Measurements from ENCODE around the gene C19orf73.

Gene C19orf73

DNA sequence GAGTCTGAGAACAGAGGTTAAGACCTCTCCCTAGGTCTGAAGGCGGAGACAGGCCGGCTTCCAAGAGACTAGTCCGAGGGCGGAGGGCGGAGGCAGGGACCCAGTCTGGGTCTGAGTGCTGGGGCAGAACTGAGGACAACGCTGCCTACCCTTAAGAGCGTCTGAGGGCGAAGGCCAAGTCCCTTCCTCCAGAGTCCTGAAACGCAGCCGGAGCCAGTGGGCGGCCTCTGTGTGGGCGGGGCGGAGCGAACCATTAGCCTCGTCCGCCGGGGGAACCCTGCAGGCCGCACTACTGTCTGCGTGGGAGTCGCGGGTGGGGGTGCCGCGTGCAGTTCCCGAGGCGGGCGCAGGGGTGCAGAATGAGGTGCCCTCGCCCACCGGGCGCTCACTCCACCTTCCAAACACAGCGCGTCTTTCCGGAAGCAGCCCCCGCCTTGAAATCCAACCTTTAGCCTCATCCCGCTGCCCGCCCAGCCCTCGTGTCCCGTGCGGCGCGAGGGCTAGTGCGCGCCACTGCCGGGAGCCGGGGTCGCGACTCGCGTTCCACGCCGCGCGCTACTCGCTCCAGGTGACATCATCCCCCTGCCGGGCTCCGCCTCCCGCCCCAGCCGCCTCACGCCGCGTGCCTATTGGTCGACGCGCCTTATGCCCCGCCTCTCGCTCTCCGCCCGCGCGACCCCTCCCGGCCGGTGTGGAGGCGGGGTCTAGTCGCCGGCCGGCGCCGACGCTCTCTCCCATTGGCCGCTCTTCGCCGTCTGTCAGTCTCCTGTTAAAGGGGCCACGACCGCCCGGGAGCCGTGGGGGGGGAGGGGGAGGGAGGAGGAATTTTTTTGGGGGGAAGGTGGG, at the start of gene C19orf73:
Gene C19orf73, minus strand, starts transcription at position 579 of the 846 bp plus-strand sequence. Its CDS starts 121 bp downstream, at position 458.
- DNase-seq (ENCODE audit: low read depth in 2 of 3, low spot score in 1 of 3): peak; percentile 90 to 94 (median 92)

DNA sequence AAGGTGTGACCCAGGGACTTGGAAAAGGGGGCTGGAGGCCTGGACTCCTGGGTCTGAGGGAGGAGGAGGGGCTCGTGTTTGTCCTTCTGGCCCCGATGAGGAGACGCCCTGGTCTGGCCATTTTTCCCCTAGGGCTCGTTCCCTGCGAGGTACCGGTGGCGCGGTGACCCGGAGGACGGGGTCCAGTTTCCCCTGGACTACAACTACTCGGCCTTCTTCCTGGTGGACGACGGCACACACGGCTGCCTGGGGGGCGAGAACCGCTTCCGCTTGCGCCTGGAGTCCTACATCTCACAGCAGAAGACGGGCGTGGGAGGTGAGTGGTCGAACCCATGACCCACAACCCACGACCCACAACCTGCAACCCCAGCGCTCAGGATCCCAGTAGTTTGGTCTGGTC, 49.5 kb upstream of the C19orf73 start:
- no peak for DNase-seq (ENCODE audit: low read depth in 2 of 3, low spot score in 1 of 3)

DNA sequence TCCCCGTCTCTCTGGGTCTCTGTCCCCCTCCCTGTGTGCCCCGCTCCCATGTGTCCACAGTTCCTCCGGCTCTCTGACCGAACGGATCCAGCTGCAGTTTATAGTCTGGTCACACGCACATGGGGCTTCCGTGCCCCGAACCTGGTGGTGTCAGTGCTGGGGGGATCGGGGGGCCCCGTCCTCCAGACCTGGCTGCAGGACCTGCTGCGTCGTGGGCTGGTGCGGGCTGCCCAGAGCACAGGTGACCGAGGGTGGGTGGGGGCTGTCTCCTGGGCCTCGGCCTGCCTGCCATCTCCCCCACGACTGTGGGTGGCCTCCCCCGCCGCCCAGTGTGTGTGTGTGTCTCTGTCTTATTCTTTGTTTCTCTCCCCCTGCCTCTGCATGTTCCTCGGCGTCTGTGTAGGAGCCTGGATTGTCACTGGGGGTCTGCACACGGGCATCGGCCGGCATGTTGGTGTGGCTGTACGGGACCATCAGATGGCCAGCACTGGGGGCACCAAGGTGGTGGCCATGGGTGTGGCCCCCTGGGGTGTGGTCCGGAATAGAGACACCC, 49.0 kb upstream of the C19orf73 start:
- no peak for DNase-seq (ENCODE audit: low read depth in 2 of 3, low spot score in 1 of 3)

DNA sequence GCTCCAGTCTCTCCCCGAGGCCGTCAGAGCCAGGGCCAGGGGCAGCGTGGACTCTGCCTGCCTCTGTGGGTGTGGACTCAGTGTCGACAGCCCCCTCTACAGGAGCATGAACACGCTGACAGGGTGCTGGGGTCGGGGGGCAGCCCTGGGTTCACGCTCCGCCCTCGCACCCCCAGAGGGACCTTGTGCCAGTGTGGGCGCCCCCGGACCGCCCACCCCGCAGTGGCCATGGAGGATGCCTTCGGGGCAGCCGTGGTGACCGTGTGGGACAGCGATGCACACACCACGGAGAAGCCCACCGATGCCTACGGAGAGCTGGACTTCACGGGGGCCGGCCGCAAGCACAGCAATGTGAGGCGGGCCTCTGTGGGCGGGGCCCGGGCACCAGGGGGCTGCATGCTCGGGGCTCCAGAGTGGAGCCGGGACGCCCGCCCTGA, 46.9 kb upstream of the C19orf73 start:
- no peak for DNase-seq (ENCODE audit: low read depth in 2 of 3, low spot score in 1 of 3)

- no peak for DNase-seq (ENCODE audit: low read depth in 2 of 3, low spot score in 1 of 3)
Measured at GRCh38 chr19:49165111-49165750, 46.3 kb upstream of the C19orf73 start.

DNA sequence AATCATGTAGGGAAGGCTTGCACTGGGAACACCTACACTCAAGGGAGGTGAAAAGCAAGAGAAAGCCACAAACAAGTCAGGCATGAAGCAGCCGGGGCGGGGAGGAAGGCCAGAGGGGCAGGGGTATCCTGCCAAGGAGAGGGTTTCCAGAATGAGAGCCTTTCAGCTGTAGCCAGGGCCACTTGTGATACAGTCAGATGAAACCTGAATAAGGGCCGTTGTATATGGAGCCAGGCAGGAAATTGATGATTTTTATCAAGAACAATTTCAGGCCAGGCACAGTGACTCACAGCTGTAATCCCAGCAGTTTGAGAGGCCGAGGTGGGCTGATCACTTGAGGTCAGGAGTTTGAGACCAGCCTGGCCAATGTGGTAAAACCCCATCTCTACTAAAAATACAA, 43.0 kb upstream of the C19orf73 start:
- no peak for DNase-seq (ENCODE audit: low read depth in 2 of 3, low spot score in 1 of 3)

DNA sequence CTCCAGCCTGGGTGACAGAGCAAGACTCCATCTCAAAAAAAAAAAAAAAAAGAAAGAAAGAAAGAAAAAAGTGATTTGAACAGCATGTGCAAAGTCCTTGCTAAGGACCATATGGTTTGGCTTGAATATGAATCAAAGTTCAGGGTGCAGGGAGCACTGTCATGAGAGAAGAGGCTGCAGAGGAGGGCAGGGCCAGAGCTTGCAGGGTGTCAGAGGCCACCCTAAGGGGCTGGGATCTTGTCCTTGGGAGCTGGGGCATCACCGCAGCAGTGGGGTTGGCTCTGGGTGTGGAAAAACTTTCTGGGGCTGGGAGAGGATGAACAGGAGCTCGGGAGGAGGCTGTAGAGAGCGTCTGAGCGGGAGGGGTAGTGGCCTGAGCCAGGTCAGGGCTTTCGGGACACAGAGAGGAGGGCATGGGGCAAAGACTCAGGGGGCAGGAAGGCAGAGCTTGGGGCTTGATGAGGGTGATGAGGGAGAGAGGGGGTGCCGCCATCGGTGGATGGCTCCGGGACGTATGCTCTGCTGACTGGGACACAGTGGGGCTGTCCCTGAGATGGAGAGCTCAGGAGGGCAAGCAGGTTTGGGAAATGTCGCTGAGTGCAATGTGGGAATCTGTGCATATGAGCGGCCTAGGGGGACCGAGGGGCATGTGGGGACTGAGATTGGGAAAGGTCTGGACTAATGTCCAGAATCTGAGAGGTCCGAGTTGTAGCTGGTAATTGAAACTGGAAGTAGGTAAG, 41.7 kb upstream of the C19orf73 start:
- no peak for DNase-seq (ENCODE audit: low read depth in 2 of 3, low spot score in 1 of 3)

GRCh38 chr19:49157445-49158224, 38.7 kb upstream of the C19orf73 start, which contains the start of gene TRPM4:
TSS of gene TRPM4 (plus strand) at chr19:49157792. CDS start at chr19:49157867, 75 bp downstream.
- peak in 2 of 3 donors; percentile 36 to 62 for DNase-seq (ENCODE audit: low read depth in 2 of 3, low spot score in 1 of 3)

- no peak for DNase-seq (ENCODE audit: low read depth in 2 of 3, low spot score in 1 of 3)
Measured at GRCh38 chr19:49155820-49156346, 36.9 kb upstream of the C19orf73 start.

- DNase-seq (ENCODE audit: low read depth in 2 of 3, low spot score in 1 of 3): no peak
Measured at GRCh38 chr19:49155005-49155819, 36.3 kb upstream of the C19orf73 start, which contains the start of gene HRC. TSS of gene HRC (minus strand) at chr19:49155396. CDS start at chr19:49155237, 159 bp downstream.

DNA sequence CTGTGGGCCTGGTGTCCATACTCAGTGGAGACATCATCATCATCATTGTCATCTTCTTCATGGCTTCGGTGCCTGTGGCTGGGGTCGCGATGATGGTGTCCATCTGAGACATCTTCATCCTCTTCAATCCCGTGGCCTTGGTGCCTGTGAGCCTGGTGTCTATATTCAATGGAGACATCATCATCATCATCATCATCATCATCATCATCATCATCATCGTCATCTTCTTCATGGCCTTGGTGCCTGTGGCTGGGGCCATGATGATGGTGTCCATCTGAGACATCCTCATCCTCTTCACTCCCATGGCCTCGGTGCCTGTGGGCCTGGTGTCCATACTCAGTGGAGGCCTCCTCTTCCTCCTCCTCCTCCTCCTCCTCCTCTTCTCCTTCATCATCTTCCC, 35.3 kb upstream of the C19orf73 start:
- no peak for DNase-seq (ENCODE audit: low read depth in 2 of 3, low spot score in 1 of 3)

DNA sequence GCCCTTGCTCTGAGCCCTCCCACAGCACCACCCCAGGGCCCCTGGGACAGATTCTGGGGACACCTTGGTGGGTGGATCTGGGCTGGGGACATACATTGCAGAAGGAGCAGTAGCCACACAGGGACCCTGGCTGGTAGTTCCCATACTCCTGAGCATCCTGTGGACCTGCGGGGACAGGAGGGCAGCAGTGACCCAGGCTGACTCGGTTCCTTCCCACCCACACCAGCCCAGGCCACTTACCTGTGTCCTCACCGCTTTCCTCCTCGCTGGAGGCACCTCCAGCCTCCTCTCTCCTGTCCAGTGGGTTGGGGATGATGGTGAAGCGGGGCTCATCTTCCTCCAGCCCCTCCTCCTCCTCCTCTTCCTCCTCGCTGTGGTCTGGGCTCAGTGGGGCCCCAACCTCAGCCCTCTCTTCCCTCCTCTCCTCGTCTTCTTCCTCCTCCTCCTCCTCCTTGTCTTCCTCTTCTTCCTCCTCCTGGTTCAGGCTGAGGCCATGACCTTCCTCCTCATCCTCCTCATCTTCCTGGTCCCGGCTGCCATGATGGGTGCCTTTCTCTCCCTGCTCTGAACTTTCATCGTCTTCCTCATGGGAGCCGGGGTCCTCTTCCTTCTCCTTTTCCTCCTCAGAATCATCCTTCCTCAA, 34.3 kb upstream of the C19orf73 start:
- no peak for DNase-seq (ENCODE audit: low read depth in 2 of 3, low spot score in 1 of 3)

DNA sequence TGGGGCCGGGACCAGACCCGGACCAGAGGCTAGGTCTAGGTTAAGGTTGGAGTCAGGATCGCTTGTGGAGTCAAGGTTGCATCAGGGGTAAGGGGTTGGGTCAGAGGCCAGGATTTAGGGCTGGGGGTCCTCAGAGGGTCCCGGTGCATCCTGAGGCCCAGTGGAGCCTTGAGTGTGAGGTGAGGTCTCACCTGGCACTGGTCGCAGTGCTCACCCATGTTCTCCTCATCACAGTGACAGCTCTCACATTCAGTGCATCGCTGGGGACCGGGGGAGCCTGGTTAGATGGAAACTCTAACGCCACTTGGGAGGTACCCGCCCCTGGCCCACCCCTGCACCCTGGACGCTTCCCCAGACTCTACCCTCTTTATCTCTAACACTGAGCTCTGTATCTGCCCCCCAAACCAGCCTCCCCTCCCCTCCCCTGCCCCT, 33.2 kb upstream of the C19orf73 start:
- DNase-seq (ENCODE audit: low read depth in 2 of 3, low spot score in 1 of 3): no peak

- DNase-seq (ENCODE audit: low read depth in 2 of 3, low spot score in 1 of 3): peak in 1 of 3 donors; percentile 28
Measured at GRCh38 chr19:49151267-49152118, 32.5 kb upstream of the C19orf73 start.

GRCh38 chr19:49150944-49151243, 32.0 kb upstream of the C19orf73 start:
- no peak for DNase-seq (ENCODE audit: low read depth in 2 of 3, low spot score in 1 of 3)

- DNase-seq (ENCODE audit: low read depth in 2 of 3, low spot score in 1 of 3): peak in 1 of 3 donors; percentile 35
Measured at GRCh38 chr19:49150106-49150943, 31.4 kb upstream of the C19orf73 start.

GRCh38 chr19:49149652-49150105, 30.7 kb upstream of the C19orf73 start:
- no peak for DNase-seq (ENCODE audit: low read depth in 2 of 3, low spot score in 1 of 3)

Measured in stimulated activated CD4-positive, alpha-beta T cell treated with anti-CD3 and anti-CD28 coated beads, Interleukin-12 subunit alpha, Interleukin-12 subunit beta, amount 100 ng/mL, for 48 hours (primary cell).